H1 (cell line): Measurements from ENCODE around the gene SYCE3. TPM values are rescaled to one million over a fixed set of nuclear protein-coding genes. Genes with fewer than 3 reads are reported as not detected.

Source experiments
- CTCF ChIA-PET: fragments of 300-600 bp; sonication (Branson Sonifier 250); formaldehyde crosslinking; loops from one replicate; lab custom pipeline; 2021; ENCODE audit not compliant: partially characterized antibody; lab: Charles Lee
- POLR2A ChIA-PET: fragments of 300-600 bp; sonication (Branson Sonifier 250); formaldehyde crosslinking; loops from one replicate; lab custom pipeline; 2021; ENCODE audit warnings: inconsistent platforms; ENCODE audit not compliant: partially characterized antibody; lab: Charles Lee
- DNase-seq, 2 experiments: peaks; one replicate each; pipeline versions ENCODE4 v3.0.0 to v3.0.0-alpha.2; 2010 to 2022; ENCODE audit warnings: low spot score in 2 of 2, low read depth in 1 of 2, mixed read lengths in 1 of 2
- FAIRE-seq: peaks from 2 replicates; lab custom pipeline; 2011; peaks lifted over from hg19 to GRCh38; lab: Jason Lieb, UNC
- H2AFZ ChIP-seq: 2 replicates; pipeline ENCODE4 v1.8.1; 2012; ENCODE audit warnings: low read length, inconsistent platforms
- H2AK5ac ChIP-seq: 2 replicates; pipeline ENCODE4 v1.6.1; 2013; ENCODE audit warnings: low read depth, low read length
- H2BK120ac ChIP-seq: replicated peaks from 2 replicates; pipeline ENCODE3; 2013; ENCODE audit warnings: low read depth, low read length, inconsistent platforms
- H2BK12ac ChIP-seq: 2 replicates; pipeline ENCODE4 v1.6.1; 2013; ENCODE audit warnings: low read depth, low read length
- H2BK15ac ChIP-seq: 2 replicates; pipeline ENCODE4 v1.6.1; 2013; ENCODE audit warnings: low read length
- H2BK20ac ChIP-seq: 2 replicates; pipeline ENCODE4 v1.6.1; 2013; ENCODE audit warnings: low read length
- H2BK5ac ChIP-seq: 2 replicates; pipeline ENCODE4 v1.6.1; 2013; ENCODE audit warnings: low read depth, low read length
- H3K14ac ChIP-seq: 2 replicates; pipeline ENCODE4 v1.6.1; 2013; ENCODE audit warnings: inconsistent platforms; ENCODE audit not compliant: insufficient read length
- H3K18ac ChIP-seq: 2 replicates; pipeline ENCODE4 v1.6.1; 2013; ENCODE audit warnings: low read length; ENCODE audit errors: extremely low read depth
- H3K23ac ChIP-seq: 2 replicates; pipeline ENCODE4 v1.6.1; 2013; ENCODE audit warnings: inconsistent platforms; ENCODE audit not compliant: insufficient read length
- H3K23me2 ChIP-seq: 2 replicates; pipeline ENCODE4 v1.6.1; 2013; ENCODE audit warnings: low read depth, low read length
- H3K27ac ChIP-seq: 2 replicates; pipeline ENCODE4 v1.6.1; 2011; ENCODE audit warnings: low read depth, low read length, inconsistent platforms
- H3K27me3 ChIP-seq, 4 experiments: replicated peaks in 1 of 4; 1 replicate in 1 of 4; 2 replicates in 3 of 4; pipeline versions ENCODE4 v1.6.1 to v1.8.1; 2011 to 2013; ENCODE audit warnings: low read length in 3 of 4, mild to moderate bottlenecking in 3 of 4, inconsistent platforms in 2 of 4, mixed read lengths in 2 of 4, moderate library complexity in 1 of 4; ENCODE audit not compliant: control insufficient read depth in 3 of 4, insufficient read depth in 3 of 4; ENCODE audit errors: extremely low read depth in 1 of 4
- H3K36me3 ChIP-seq, 4 experiments: 2 replicates each; pipeline versions ENCODE4 v1.6.1 to v1.8.1; 2011 to 2013; ENCODE audit warnings: mild to moderate bottlenecking in 4 of 4, low read length in 3 of 4, moderate library complexity in 2 of 4, control low read depth in 1 of 4, inconsistent platforms in 1 of 4; ENCODE audit not compliant: insufficient read depth in 4 of 4, control insufficient read depth in 2 of 4
- H3K4ac ChIP-seq: replicated peaks from 2 replicates; pipeline ENCODE3; 2013; ENCODE audit warnings: low read length, low read depth, mixed read lengths, inconsistent platforms; ENCODE audit not compliant: insufficient read length
- H3K4me1 ChIP-seq, 4 experiments: replicated peaks in 1 of 4; 1 replicate in 1 of 4; 2 replicates in 3 of 4; pipeline versions ENCODE4 v1.6.1 to v1.8.1; 2011 to 2013; ENCODE audit warnings: low read length in 3 of 4, inconsistent platforms in 2 of 4, mixed read lengths in 1 of 4; ENCODE audit not compliant: insufficient read depth in 4 of 4, control insufficient read depth in 3 of 4
- H3K4me2 ChIP-seq, 2 experiments: 2 replicates each; pipeline versions ENCODE4 v1.6.1 to v1.8.1; 2011 to 2013; ENCODE audit warnings: low read depth in 2 of 2, low read length in 2 of 2, control low read depth in 1 of 2, inconsistent platforms in 1 of 2, mild to moderate bottlenecking in 1 of 2; ENCODE audit not compliant: insufficient read depth in 1 of 2
- H3K4me3 ChIP-seq, 4 experiments: fragments of 200-600, 300-600 bp in 1 of 4; sonication (generic), shearing (Covaris generic), sonication (Bioruptor Twin) in 1 of 4; 2 replicates each; pipeline versions ENCODE4 v1.5.1 to v1.8.1; 2011 to 2016; ENCODE audit warnings: low read length in 4 of 4, low read depth in 3 of 4, control low read depth in 2 of 4, inconsistent platforms in 2 of 4, mild to moderate bottlenecking in 2 of 4, mixed read lengths in 1 of 4, moderate library complexity in 1 of 4; ENCODE audit not compliant: insufficient read depth in 2 of 4; ENCODE audit errors: extremely low read depth in 1 of 4
- H3K56ac ChIP-seq: replicated peaks from 2 replicates; pipeline ENCODE3; 2013; ENCODE audit warnings: low read depth, mild to moderate bottlenecking, mixed read lengths, low read length, inconsistent platforms; ENCODE audit not compliant: insufficient read length
- H3K79me1 ChIP-seq: 2 replicates; pipeline ENCODE4 v1.6.1; 2013; ENCODE audit warnings: low read depth, low read length, control low read depth
- H3K79me2 ChIP-seq, 2 experiments: 2 replicates each; pipeline versions ENCODE4 v1.6.1 to v1.8.1; 2012 to 2013; ENCODE audit warnings: low read length in 2 of 2, mild to moderate bottlenecking in 2 of 2, inconsistent platforms in 1 of 2; ENCODE audit not compliant: insufficient read depth in 2 of 2, control insufficient read depth in 1 of 2
- H3K9ac ChIP-seq, 4 experiments: replicated peaks in 1 of 4; 1 replicate in 1 of 4; 2 replicates in 3 of 4; pipeline versions ENCODE4 v1.6.1 to v1.8.1; 2011 to 2013; ENCODE audit warnings: low read depth in 3 of 4, low read length in 3 of 4, control low read depth in 2 of 4, mild to moderate bottlenecking in 2 of 4, moderate library complexity in 2 of 4, inconsistent platforms in 1 of 4; ENCODE audit errors: extremely low read depth in 1 of 4
- H3K9me3 ChIP-seq, 2 experiments: 2 replicates each; pipeline versions ENCODE4 v1.6.1 to v1.8.1; 2012 to 2013; ENCODE audit warnings: mild to moderate bottlenecking in 2 of 2, moderate library complexity in 2 of 2, control low read depth in 1 of 2, inconsistent platforms in 1 of 2, low read depth in 1 of 2, low read length in 1 of 2, mixed read lengths in 1 of 2; ENCODE audit not compliant: insufficient read depth in 2 of 2
- H4K20me1 ChIP-seq, 2 experiments: replicated peaks in 1 of 2; 2 replicates each; pipeline versions ENCODE3 to v1.8.1; 2011 to 2013; ENCODE audit warnings: inconsistent platforms in 2 of 2, low read length in 2 of 2, mild to moderate bottlenecking in 1 of 2; ENCODE audit not compliant: insufficient read depth in 2 of 2, control insufficient read depth in 1 of 2
- H4K5ac ChIP-seq: 2 replicates; pipeline ENCODE4 v1.6.1; 2013; ENCODE audit warnings: low read length, low read depth, mixed read lengths, inconsistent platforms; ENCODE audit not compliant: insufficient read length
- H4K8ac ChIP-seq: 2 replicates; pipeline ENCODE4 v1.8.0; 2013; ENCODE audit warnings: mild to moderate bottlenecking, moderate library complexity, low read length, inconsistent platforms; ENCODE audit not compliant: insufficient read depth; ENCODE audit errors: extremely low read depth
- H4K91ac ChIP-seq: replicated peaks from 2 replicates; pipeline ENCODE3; 2013; ENCODE audit warnings: low read length, mixed read lengths, inconsistent platforms; ENCODE audit not compliant: insufficient read length
- BCL11A ChIP-seq, 2 experiments: IDR thresholded peaks; one replicate each; pipeline ENCODE4 v1.6.1; 2011; ENCODE audit warnings: low read depth in 2 of 2, low read length in 2 of 2, mild to moderate bottlenecking in 2 of 2
- CBX5 ChIP-seq: fragments of 300-800, 300-1000 bp; sonication (generic); IDR thresholded peaks from 2 replicates; pipeline ENCODE4 v1.7.1; 2016; ENCODE audit warnings: antibody characterized with exemption, low read length, low read depth
- CHD2 ChIP-seq: IDR thresholded peaks from 2 replicates; pipeline ENCODE4 v1.6.1; 2012; ENCODE audit warnings: low read length, improper control_type of control experiment
- E2F6 ChIP-seq: IDR thresholded peaks from 2 replicates; pipeline ENCODE4 v1.6.1; 2012; ENCODE audit warnings: inconsistent platforms
- EZH2 ChIP-seq: fragments of 200-600 bp; sonication (generic); IDR thresholded peaks from 2 replicates; pipeline ENCODE4 v1.7.1; 2012; ENCODE audit warnings: low read depth, mild to moderate bottlenecking, moderate library complexity, low read length, inconsistent platforms; ENCODE audit not compliant: severe bottlenecking
- JUND ChIP-seq: IDR thresholded peaks from 2 replicates; pipeline ENCODE4 v1.6.1; 2011; ENCODE audit warnings: mild to moderate bottlenecking, improper control_type of control experiment, low read length
- KDM4A ChIP-seq: IDR thresholded peaks from one replicate; pipeline ENCODE4 v1.7.1; 2012; ENCODE audit warnings: low read depth, mild to moderate bottlenecking, moderate library complexity, low read length, inconsistent platforms; ENCODE audit not compliant: severe bottlenecking
- KDM5A ChIP-seq: fragments of 200-600 bp; IDR thresholded peaks from 2 replicates; pipeline ENCODE4 v1.7.1; 2012; ENCODE audit warnings: mild to moderate bottlenecking, low read length, inconsistent platforms, mixed read lengths
- NANOG ChIP-seq: IDR thresholded peaks from 2 replicates; pipeline ENCODE4 v1.6.1; 2011; ENCODE audit warnings: low read length, low read depth, mild to moderate bottlenecking, inconsistent platforms; ENCODE audit not compliant: insufficient read depth, poor library complexity, severe bottlenecking
- SIN3A ChIP-seq, 2 experiments: IDR thresholded peaks in 1 of 2; conservative IDR thresholded peaks in 1 of 2; 2 replicates each; pipeline ENCODE4 v1.6.1; 2011 to 2012; ENCODE audit warnings: low read length in 2 of 2, improper control_type of control experiment in 1 of 2, low read depth in 1 of 2, mild to moderate bottlenecking in 1 of 2
- SP2 ChIP-seq: IDR thresholded peaks from 2 replicates; pipeline ENCODE4 v1.6.1; 2012; ENCODE audit warnings: mild to moderate bottlenecking, low read length, inconsistent platforms
- TAF1 ChIP-seq: IDR thresholded peaks from 2 replicates; pipeline ENCODE4 v1.6.1; 2011; ENCODE audit warnings: mild to moderate bottlenecking, low read depth, low read length
- whole genome bisulfite sequencing, 2 experiments: shearing (Covaris generic) in 1 of 2; methylation state at CpG; one replicate each; pipeline versions ENCODE4 v1.1.6 to v1.1.7; 2013 to 2015; ENCODE audit warnings: low lambda C conversion rate in 2 of 2, mixed read lengths in 2 of 2, inconsistent platforms in 1 of 2, low coverage in 1 of 2, missing lambda C conversion rate in 1 of 2; ENCODE audit not compliant: insufficient replicate concordance in 2 of 2, insufficient coverage in 1 of 2, insufficient read length in 1 of 2; ENCODE audit errors: extremely low coverage in 1 of 2, missing lambda C conversion rate in 1 of 2; 5-methylcytosine and 5-hydroxymethylcytosine counted together
- polyA plus RNA-seq, 7 experiments: library from polyadenylated mRNA; depleted of rRNA in 3 of 7; stranded (reverse) in 5 of 7; unstranded in 2 of 7; fragments of >200 nt in 5 of 7; fragments of 200-250 nt in 2 of 7; gene quantifications; 1 replicate in 5 of 7; 2 replicates in 1 of 7; 4 replicates in 1 of 7; pipeline versions ENCODE4 v1.2.1 to v1.2.3, GENCODE V29; 2011 to 2013; ENCODE audit warnings: missing spikeins in 2 of 7, mixed read lengths in 2 of 7
- total RNA-seq: library from RNA; stranded (reverse); fragmentation: NEBNext Ultra II Directional; extraction: Animal tissue kit (Norgen Biotek cat#: 25700); gene quantifications from 2 replicates; pipeline ENCODE4 v1.2.1, GENCODE V29; 2021
- TF ChIP-seq, protein P1 (sequence below): IDR thresholded peaks from 2 replicates; pipeline ENCODE4 v1.6.1; 2011; ENCODE audit warnings: low read depth, mild to moderate bottlenecking, low read length; ENCODE audit not compliant: insufficient read depth

Gene SYCE3
- total and polyA plus RNA-seq, 2 of the 8 experiments (the other 6 are each of a cell fraction or from before 2014, with no cell fraction given): 1.9 TPM; not detected in 1

DNA sequence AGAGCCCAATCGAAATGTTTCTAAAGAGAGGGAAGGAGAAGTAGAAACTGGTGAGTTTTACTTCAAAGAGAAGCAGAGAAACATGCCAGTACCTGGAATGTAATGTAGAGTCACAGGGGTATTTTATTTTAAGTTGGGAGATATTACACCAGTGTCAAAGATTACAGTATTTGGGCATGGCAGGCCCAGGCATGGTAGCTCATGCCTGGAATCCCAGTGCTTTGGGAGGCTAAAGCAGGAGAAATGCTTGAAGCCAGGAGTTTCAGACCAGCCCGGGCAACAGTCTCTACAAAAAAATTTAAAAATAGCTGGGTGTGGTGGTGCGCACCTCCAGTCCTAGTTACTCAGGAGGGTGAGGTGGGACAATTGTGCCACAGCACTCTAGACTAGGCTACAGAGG is 2.7 kb downstream of the SYCE3 start:
- H3K4ac ChIP-seq: no peak overlapping the region
- no peak overlapping the region for H3K18ac ChIP-seq
- H3K14ac ChIP-seq: no peak overlapping the region
- H2BK120ac ChIP-seq: no peak overlapping the region
- no peaks in the 10 kb centered on the region for H3K9me3 ChIP-seq
- no peak overlapping the region for H2AK5ac ChIP-seq
- peaks cover 3% of the 10 kb centered on the region; the same call in 1 of the 2 replicates for H3K23me2 ChIP-seq
- no peak overlapping the region for H2BK5ac ChIP-seq
- H4K5ac ChIP-seq: no peak overlapping the region
- H3K23ac ChIP-seq: no peak overlapping the region
- no peak overlapping the region for H2AFZ ChIP-seq
- DNase-seq (no peak), FAIRE-seq (no peak)
- H4K91ac ChIP-seq: no peak overlapping the region
- CTCF ChIA-PET: interaction anchor here (0.7 to 2.1 kb wide), 4 partner anchors 34 to 132 kb away, joined by 3 to 6 read pairs (median 4); partner anchors contain the start of gene SCO2
- H2BK15ac ChIP-seq: no peak overlapping the region
- no peak overlapping the region for H3K4me2 ChIP-seq
- H2BK12ac ChIP-seq: no peak overlapping the region
- WGBS, 2 experiments: 92% methylated on average over 3 of the region's 3 CpGs; no CpG with 5 or more reads in 1 of the 2 experiments
- POLR2A ChIA-PET: interaction anchor here (0.7 kb wide), 1 partner anchor 22 kb away, joined by 3 read pairs; no protein-coding TSS in a partner anchor
- no peak overlapping the region for H3K9ac ChIP-seq
- H4K8ac ChIP-seq: no peak overlapping the region
- peaks cover 0 to 5% (median 3%) of the 10 kb centered on the region in 4 experiments; a peak in 5 of 7 replicates for H3K27me3 ChIP-seq
- no peak overlapping the region for H2BK20ac ChIP-seq
- H3K4me1 ChIP-seq: peaks cover 0 to 5% (median 1%) of the 10 kb centered on the region in 4 experiments; a peak in 4 of 7 replicates
- H3K27ac ChIP-seq: no peak overlapping the region
- no peaks in the 10 kb centered on the region for H4K20me1 ChIP-seq
- no peak overlapping the region for H3K4me3 ChIP-seq
- no peaks in the 10 kb centered on the region for H3K36me3 ChIP-seq
- no peaks in the 10 kb centered on the region for H3K79me1 ChIP-seq
- H3K79me2 ChIP-seq: no peaks in the 10 kb centered on the region
- no peak overlapping the region for H3K56ac ChIP-seq
- TF ChIP-seq EZH2: no peak
- no peak for TF ChIP-seq BCL11A (IDR thresholded peaks at IDR 0.05; ENCODE audit: low read depth in 2 of 2, low read length in 2 of 2)
- no peak for TF ChIP-seq SIN3A (conservative IDR thresholded peaks at IDR 0.05 in 1 of 2, IDR thresholded peaks at IDR 0.05 in 1 of 2; ENCODE audit: low read depth in 1 of 2, low read length in 2 of 2)
- TF ChIP-seq KDM5A: no peak
- TF ChIP-seq TAF1: no peak
- no peak for TF ChIP-seq JUND
- TF ChIP-seq KDM4A: no peak
- TF ChIP-seq, protein P1, sequence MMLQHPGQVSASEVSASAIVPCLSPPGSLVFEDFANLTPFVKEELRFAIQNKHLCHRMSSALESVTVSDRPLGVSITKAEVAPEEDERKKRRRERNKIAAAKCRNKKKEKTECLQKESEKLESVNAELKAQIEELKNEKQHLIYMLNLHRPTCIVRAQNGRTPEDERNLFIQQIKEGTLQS: no peak
- TF ChIP-seq E2F6: no peak
- no peak for TF ChIP-seq SP2
- TF ChIP-seq NANOG: no peak
- no peak for TF ChIP-seq CHD2
- no peak for TF ChIP-seq CBX5
